ENCODE data around the gene DDX41.
"Not testable (repeated sequence)": the region's sequence is repeated elsewhere in the genome, so short reads cannot be mapped to it uniquely, and the experiment has no call there.

The DDX41 gene

DNA sequence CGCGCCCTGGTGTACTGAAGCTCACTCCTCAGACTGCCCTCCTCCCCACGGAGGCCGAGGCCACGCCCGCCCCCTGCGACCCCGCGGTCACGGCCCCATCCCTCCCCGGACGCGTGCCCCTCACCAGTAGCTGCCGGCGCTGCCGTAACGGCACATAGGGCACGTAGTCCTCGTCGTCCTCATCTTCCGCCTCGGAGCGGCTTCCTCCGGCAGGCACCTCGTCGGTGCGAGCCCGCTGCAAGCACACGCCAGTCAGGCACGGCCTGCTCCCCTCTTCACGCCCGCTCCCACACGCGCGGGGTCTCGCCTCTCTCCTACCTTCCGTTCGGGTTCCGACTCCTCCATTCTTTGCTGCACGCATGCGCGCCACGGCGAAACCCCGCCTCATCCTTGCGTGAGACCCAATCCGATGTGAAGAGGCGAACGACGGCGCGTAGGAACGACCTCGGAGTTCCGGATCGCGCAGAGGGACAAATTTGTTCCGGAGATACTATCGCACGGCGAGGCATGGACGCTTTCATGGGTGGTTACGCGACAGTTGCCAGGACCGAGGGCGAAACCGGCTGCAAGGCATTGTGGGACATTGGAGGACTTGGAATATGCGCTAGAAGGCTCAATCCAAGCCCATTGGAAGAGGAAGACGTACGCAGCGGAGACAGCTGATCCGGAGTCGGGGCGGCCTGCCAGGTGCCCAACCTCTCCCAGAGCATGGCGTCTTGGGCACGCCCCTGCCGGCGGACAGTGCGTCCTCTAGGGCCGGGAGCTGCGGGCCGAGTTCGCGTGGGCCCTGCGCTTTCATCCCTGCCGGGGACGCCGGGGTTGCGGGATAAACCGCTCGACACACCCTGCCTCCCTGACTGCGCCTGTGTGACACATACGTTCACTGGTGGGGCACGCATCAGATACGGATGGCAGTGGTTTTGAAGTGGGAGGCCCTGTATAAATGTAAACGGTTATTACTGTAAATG, at the start of gene DDX41:
DDX41 (minus strand) TSS at position 361 of the 968 bp plus-strand sequence; CDS start at position 345, 16 bp downstream.
- peak; percentile 94 for DNase-seq

DNA sequence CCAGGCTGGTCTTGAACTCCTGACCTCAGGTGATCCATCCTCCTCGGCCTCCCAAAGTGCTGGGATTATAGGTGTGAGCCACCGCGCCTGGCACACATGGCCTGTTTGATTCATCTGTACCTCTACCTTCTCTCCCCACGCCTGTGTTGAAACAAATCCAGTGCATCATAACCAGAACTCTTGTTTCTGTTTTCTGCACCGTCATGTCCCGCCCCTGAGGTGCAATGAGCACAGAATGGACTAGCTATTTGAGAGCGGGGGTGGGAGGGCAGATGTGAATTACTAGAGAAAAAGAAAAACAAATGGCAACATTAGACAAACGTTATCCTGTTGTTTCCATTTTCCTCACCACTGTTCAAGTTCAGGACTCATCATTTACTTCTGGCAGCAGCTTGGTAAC, 48.3 kb upstream of the DDX41 start:
- DNase-seq = no peak

DNA sequence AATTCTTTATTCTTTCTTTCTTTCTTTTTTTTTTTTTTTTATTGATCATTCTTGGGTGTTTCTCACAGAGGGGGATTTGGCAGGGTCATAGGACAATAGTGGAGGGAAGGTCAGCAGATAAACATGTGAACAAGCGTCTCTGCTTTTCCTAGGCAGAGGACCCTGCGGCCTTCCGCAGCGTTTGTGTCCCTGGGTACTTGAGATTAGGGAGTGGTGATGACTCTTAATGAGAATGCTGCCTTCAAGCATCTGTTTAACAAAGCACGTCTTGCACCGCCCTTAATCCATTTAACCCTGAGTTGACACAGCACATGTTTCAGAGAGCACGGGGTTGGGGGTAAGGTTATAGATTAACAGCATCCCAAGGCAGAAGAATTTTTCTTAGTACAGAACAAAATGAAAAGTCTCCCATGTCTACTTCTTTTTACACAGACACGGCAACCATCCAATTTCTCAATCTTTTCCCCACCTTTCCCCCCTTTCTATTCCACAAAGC, 42.7 kb upstream of the DDX41 start:
- not testable (repeated sequence) for DNase-seq

DNA sequence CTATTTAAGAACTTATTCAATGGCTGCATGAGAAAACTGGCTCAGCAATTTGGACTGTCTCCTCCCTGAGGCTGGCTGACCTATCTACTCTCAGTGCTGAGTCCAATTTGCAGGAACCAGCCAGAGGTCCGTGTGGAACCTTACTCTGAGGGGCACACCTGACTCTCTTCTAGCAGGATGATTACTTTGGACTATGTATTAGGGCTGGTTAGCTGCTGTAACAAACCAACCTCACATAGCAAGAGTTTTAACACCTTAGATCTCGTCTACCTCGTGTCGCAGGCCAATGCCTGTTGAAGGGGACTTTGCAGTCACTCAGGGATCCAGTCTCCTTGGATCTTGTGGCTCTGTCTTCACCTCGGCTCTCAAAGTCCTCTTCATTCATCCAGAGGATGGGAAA, 41.0 kb upstream of the DDX41 start:
- DNase-seq = no peak

DNA sequence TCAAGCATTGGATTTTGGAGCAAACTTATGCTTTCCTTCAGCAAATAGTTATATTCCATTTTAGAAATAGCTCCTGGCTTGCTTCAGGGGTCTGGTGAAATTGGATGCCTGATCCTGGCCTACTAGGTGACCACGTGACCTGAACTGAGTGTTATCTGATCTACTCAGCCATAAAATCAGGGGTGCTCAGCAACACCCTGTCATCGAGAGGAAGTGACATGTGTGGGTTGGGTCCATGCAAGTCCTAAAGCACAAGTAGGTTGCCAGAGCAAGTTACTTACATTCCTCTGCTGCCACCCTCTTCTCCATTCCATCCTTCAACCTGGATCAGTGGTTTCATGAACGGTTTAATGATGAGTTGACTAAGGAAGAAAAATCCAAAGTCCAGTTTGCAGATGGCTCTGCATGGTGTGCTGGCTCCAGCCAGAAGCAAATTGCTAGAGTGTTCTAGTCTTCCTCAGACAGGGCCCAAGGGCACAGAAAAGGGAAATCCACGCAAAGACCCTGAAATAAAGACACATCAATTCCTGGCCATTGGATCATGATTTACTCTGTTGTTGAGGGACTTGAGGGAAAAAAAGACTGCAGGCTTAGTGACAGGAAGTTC, 40.4 kb upstream of the DDX41 start:
- DNase-seq = no peak

DNA sequence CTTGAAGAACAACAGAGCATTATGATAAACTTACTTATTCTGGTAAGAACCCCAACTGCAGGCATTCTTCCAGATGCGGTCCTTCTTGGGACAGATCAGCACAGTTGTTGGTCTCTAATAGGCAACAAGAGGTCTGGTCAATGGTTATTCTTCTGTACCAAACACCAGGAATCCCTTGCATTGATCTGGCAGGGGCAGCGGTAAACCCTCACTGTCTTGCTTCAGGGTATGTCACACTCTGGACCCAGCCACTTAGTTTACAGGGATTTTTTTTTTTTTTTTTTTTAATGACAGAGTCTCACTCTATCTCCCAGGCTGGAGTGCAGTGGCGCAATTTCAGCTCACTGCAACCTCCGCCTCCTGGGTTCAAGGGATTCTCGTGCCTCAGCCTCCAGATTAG, 38.9 kb upstream of the DDX41 start:
- no peak for DNase-seq

DNA sequence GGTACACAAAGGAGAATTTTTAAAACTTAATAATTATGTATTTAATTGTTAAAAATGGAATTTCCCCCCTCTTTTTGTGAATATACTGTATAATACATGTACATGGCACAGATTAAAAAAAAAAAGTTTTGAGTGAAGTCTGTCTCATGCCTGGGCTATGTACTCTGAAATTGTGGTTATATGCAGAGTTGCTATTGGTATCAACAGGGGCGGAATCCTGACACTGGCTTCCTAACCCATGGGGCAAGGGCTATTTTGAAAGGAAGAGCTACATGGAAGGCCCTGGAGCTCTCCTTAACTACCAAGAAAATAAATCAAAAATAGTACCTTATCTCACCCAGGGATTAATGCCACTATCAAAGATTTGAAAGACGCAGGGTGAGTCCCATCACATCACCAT, 38.5 kb upstream of the DDX41 start:
- no peak for DNase-seq

DNA sequence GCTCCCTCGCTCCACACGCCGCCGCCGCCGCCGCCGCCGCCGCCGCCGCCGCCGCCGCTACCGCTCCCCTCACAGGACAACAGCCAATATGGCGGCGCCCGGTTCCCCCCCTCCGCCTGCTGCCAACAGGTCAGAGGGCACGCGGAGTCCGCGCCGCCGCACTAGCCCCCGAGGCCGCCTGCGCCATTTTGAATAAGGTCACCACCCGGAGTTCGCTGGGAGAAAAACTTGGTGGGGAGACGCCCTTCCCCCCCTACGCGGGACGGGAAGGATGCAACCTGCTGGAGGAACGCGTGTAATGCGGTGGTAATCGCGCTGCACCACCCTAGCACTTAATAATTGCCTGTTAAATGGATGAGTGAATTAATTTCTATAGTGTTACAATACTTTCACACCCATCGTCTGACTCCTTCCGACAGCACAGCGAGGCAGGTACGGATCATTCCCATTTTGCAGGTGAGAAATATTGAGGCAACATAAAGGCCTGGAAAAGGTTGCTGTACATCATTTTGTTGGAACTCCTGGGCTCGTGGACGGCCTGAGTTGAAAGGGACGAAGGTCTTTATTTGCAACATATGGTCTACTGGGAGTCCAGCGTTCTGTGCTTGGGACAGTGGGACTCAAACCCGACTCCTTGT, 37.8 kb upstream of the DDX41 start, which contains the start of gene FAM193B:
FAM193B (minus strand) TSS at position 90 of the 638 bp plus-strand sequence. CDS start 105 bp downstream, outside the sequence.
- DNase-seq = peak; percentile 97

DNA sequence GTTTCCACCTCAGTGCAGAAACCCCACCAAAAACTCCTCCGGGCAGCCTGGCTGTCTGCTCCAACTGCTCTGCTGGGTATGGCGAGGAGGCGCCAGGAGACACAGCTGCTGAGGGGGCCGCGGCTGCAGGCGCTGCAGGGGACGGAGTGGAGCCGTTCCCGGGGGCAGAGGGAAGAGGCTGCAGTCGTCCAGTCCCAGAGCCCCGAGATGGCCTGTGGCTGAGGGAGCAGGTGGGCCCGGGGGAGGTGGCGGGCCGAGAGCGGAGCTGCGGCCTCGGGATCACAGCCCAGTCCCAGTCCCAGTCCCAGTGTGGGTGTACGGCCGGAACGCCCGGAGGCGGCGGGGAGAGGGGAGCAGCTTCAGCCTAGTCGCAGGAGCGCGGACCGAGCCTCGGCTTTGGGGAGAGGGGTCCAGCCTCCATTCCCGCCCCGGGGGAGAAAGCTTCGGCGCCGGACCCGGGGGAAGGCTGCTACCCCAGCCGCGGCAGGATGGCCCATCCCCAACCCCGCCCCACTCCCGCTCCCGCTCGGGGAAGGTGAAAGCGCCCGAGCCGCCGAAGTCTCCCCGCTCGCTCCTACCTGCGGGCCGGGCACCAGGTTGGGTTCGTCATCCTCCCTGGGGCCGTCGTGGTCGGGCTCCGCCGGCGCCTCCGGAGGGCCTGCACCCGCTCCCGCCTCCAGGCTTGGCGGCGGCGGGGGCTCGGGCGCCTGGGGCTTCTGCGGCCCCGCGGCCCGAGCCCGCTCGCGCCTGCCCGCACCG, 37.1 kb upstream of the DDX41 start:
- peak; percentile 62 for DNase-seq

DNA sequence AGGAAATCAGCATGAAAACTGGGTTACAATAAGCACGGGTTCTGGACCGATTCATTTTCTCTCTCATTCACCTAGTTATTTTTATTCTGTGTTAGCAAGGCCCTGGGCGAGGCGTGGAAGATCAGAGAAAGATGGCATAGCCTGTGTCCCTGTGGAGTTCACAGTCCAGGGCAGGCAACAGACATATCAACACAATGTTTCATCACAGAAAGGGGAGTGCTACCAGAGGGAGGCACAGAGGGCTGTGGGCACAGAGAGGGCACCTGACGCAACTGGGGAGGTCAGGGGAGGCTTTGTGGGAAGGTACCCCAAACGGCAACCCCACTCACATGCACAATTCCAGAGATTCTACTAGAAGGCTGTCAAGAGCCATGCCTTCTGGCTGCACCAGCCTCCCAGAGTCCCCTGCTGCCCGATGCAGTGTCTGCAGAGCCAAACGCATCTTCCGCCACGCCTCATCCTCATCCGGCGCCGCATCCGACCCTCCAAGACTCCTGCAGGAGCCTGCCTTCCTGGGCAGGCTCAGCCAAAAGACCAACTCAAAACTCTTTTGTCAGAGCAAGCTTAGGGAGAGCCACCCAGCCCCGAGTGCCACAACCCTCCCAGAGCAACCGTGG, 36.2 kb upstream of the DDX41 start:
- no peak for DNase-seq

DNA sequence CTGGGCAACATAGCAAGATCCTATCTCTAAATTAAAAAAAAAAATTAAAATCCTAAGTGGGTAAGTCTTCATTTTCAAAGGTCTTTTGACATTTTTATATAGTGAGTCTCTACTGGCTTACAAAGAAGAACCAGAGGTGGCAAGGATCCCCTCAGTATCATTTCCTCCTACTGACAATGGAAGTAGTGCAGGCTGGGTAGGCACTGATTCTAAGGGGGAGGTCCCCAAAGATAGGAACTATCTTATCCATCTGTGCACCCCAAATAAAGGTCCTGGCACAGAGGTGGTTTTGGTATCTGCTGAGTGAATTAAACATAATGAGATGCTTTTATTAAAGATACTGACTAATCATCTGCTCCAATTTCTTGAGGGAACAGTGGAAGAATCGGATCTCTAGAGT, 33.4 kb upstream of the DDX41 start:
- DNase-seq = no peak

DNA sequence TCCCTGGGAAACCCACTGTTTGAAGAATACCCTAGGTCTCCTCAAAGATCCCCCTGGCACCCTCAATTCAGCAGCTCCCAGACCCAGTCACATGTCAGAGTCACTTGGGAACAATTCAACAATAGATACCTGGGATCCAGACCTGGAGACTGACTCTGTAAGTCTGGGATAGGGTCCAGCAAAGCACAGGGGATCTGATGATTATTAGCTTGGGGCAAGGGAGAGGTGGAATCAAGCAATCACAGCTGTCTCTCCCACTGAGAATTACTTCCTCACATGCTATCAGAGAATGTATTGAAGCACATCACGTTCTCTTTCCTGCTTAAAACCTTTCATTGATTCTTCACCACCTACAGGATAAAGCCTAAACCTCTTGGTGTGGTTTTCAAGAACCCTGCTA, 31.7 kb upstream of the DDX41 start:
- no peak for DNase-seq

DNA sequence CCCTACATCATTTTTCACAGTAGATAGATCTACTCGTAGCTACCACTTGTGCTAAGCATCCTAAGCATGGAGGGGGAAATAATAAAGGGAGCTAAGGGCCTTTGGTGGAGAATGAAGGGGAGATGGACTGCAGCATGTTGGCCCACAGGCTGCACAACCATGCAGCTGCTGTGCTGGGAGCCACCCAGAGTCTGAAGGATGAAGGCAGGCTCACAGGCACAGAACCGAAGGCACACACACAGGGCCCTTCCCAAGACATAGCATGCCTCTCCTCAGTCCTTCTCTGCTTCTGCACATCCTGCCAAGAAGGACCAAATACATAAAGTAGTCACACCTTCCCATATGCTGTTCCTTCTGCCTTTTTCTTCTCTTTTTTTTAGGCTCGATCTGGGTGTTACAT, 31.0 kb upstream of the DDX41 start:
- no peak for DNase-seq

DNA sequence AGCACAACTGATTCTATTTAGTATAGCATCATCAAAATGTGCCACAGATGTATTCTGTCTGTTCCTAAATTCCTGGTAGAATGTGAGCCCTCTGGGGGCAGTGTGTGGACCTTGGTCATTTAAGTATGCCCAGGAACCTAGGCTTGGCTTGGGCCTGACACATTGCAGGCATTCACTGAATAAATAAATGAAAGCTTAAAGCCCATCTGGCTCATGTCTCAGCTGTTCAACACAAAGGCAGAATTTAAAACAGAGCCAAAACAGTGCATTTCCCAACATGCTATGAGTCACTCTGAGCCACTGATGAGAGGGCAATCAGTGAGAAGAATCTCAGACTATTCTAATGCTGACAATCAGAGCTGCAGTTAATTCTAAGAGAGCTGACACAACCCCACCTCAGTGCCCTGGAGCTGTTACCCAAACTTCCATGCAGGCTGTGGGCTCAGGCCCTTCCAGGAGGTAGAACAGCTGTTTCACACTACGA, 29.5 kb upstream of the DDX41 start:
- DNase-seq = no peak

DNA sequence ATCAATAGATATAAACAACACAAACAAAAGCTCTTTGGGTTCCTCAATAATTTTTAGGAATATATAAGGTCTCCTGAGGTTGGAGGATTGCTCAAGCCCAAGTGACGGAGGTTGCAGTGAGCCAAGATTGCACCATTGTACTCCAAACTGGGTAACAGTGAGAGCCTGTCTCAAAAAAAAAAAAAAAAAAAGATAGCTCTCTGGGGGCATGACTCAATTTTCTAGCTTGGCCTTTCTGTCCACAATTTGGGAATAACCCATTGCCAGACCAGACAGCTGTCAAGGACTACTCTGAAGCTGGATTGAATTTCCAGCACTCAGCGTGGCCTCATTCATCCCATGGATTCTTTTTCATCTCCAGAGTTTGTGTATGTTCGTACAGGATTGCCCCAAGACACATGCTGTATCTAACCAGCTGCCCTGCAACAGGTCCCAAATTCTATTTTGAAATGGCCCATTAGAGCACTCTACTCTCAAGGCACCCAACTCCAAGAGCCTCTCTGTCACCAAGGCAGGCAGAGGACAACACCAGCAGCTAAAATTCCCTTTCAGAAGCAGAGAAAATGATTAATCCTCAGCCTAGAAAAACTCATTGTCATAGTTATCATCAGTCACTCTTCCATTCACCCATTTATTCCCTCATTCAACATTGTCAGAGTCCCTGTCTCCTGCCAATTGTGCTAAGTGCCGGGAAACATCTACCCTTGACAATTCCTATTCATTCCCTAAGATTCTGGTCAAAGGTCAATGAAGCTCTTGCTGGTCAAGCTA, 28.9 kb upstream of the DDX41 start:
- DNase-seq = no peak

DNA sequence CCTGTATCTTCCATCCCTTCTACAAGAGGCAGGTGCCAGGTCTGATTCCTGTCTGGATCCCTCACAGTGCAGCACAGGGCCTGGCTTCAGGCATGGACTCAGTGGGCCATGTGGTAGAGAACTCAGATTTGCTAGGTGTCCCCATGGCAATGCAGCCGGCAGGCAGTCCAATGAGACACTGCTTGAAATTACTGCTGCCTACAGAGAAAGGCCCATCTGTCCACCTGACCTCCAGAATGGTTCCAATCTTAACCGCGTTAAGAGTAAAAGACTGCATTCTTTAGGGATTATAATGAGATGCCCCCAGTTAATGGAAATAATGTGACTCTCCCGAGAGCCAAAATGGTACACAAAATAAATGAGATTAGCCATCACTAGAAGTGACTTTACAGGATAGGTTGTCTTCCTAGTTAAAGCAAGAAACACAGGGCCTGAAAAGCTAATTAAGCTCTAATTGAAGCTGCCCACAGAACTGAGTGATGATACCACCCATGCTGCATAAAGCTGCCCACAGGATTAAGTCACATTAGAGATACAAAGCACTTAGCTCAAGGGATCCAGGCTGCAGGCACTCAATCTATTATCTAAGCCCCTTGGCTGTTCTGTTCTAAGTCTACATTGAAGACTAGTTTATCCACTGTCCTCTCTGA, 26.2 kb upstream of the DDX41 start:
- no peak for DNase-seq

DNA sequence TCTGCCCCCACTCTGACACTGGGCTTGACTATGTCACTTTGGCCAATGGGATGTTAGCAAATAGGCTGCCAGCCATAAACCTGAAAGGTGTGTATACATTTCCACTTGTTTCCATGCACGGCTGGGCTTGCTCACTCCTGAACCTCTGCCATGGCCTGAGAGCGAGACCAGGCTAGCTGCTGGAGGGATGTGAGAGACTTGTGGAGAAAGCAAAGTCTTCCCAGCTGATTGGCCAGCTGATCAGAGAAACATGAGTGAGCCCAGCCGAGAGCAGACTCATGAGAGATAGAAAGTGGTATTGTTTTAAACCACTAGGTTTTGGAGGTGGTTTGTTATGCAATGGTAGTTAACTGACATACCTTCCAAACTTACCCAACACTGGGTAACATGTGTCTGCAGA, 23.7 kb upstream of the DDX41 start:
- no peak for DNase-seq

DNA sequence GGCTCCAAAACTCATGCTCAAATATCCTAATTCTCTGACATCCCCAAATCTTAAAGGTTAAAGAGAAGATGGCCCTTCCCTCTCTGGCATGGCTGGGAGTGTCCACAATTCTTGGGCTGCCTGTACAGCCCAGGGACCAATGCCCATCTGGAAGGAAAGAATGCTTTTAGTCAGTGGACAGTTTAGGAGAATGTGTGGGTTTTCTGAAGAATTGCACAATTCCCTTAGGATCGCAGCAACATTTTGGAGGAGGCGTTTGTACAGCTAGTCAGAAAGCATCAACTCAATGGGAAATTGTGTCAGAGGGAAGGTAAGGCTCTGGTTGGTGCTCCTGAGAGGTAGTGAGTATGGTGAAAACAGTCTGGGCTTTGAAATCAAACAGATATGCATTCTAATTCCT, 22.6 kb upstream of the DDX41 start:
- no peak for DNase-seq

DNA sequence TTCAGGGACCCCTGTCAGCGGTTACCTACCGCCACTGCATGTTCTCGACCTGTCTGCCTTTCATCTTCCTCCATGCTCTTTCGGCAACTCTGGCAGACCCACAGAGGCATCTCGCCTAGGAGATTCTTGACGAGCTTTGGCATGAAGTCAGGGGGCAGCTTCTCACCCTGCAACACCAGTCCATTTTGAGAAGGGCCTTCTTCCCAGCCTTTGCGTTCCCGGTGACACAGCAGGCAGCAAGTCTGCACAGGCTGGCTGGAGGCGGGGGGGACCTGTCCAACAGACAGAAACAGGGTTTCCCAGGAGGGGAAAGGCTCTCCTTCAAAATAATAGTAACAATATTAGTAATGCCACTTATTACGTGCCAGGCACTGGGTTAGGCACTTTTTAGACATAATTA, 22.1 kb upstream of the DDX41 start:
- DNase-seq = no peak

Data from activated T-cell treated with anti-CD3 and anti-CD28 coated beads, Interleukin-2, amount 50 U/mL, for 1 hour (primary cell).